ACC112 (cell line): ENCODE data around the gene ALOXE3.

ENCODE experiments used
- H2AFZ ChIP-seq: fragments of 200-600 bp; sonication (generic); one replicate; pipeline ENCODE4 v1.6.0; 2017; ENCODE audit warnings: antibody characterized with exemption, low read length; ENCODE audit not compliant: unreplicated experiment
- H3K27ac ChIP-seq: fragments of 200-600 bp; sonication (generic); 2 replicates; pipeline ENCODE4 v1.5.1; 2014; ENCODE audit warnings: low read depth, mild to moderate bottlenecking, antibody characterized with exemption, low read length, moderate library complexity
- H3K27me3 ChIP-seq: fragments of 200-600 bp; sonication (generic); 2 replicates; pipeline ENCODE4 v1.6.1; 2014; ENCODE audit warnings: mild to moderate bottlenecking, antibody characterized with exemption, low read length, moderate library complexity, mixed read lengths; ENCODE audit not compliant: insufficient read depth
- H3K36me3 ChIP-seq: fragments of 200-600 bp; sonication (generic); 2 replicates; pipeline ENCODE4 v1.6.1; 2016; ENCODE audit warnings: mild to moderate bottlenecking, antibody characterized with exemption, low read length, moderate library complexity, mixed read lengths; ENCODE audit not compliant: insufficient read depth
- H3K4me1 ChIP-seq: fragments of 200-600 bp; sonication (generic); one replicate; pipeline ENCODE4 v1.6.1; 2016; ENCODE audit warnings: low read length, mixed read lengths; ENCODE audit not compliant: insufficient read depth, unreplicated experiment, control insufficient read depth
- H3K4me3 ChIP-seq: fragments of 200-600 bp; sonication (generic); 2 replicates; pipeline ENCODE4 v1.5.1; 2014; ENCODE audit warnings: mild to moderate bottlenecking, low read depth, low read length
- H3K79me2 ChIP-seq: fragments of 200-600 bp; sonication (generic); one replicate; pipeline ENCODE4 v1.6.0; 2016; ENCODE audit warnings: low read length; ENCODE audit not compliant: control insufficient read depth, unreplicated experiment, insufficient read depth

The ALOXE3 gene

DNA sequence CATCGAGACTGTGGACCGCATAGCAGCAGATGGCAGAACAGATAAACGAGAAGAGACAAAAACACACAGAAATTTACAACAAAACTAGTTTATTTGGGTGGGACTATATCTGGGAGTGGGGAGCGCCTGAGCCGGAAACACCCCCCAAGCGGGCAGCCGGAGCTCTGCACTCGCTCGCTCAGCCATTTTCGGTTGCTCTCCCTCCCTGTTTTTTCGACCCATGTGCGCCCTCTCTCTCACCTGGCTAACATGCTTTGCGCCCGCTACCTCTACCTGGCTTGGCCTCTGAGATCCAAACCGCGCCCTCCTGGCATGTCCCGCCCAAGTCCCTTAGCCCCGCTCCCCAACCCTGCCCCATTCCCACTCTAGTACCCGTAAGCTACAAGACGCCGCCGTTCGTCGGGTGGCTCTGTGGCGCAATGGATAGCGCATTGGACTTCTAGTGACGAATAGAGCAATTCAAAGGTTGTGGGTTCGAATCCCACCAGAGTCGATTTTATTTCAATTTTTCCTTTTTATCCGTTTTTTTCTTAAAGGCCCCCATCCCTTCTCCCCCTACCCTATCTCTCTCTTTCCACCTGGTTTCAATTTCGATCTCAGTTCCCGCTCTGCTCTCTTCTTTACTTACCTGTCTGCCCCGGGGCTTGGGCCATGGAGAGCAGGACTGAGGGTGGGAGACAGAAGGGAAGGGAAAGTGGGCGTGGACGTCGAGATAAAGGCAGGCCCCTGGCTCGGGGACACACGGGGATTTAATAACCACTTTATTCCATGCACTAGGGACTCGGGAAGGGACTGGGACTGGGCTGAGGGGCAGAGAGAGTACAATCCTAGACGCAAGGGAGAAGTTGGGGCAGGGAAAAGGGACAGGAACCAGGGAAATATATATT, 2.4 kb upstream of the ALOXE3 start:
- peak overlapping the region; percentile 48 for H3K27ac ChIP-seq
- H3K27me3 ChIP-seq: peaks cover 10% of the 10 kb centered on the region; the same call in 1 of the 2 replicates
- peaks cover 12% of the 10 kb centered on the region for H3K4me1 ChIP-seq
- H2AFZ ChIP-seq: peak overlapping the region; percentile 58
- H3K4me3 ChIP-seq: peak overlapping the region; percentile 80
- no peaks in the 10 kb centered on the region for H3K79me2 ChIP-seq
- H3K36me3 ChIP-seq: no peaks in the 10 kb centered on the region

- H3K27ac ChIP-seq: peak overlapping the region; percentile 48
- H2AFZ ChIP-seq: peak overlapping the region; percentile 58
- H3K27me3 ChIP-seq: peaks cover 20% of the 10 kb centered on the region; the same call in 1 of the 2 replicates
- no peaks in the 10 kb centered on the region for H3K79me2 ChIP-seq
- no peaks in the 10 kb centered on the region for H3K36me3 ChIP-seq
- peak overlapping the region; percentile 81 for H3K4me3 ChIP-seq
- H3K4me1 ChIP-seq: peaks cover 10% of the 10 kb centered on the region
These were observed 1.5 kb upstream of the ALOXE3 start for GRCh38 chr17:8119581-8120519.

- peak overlapping the region; percentile 53 for H3K27ac ChIP-seq
- no peaks in the 10 kb centered on the region for H3K36me3 ChIP-seq
- peak overlapping the region; percentile 81 for H3K4me3 ChIP-seq
- peak overlapping the region; percentile 40 for H2AFZ ChIP-seq
- H3K4me1 ChIP-seq: peaks cover 5% of the 10 kb centered on the region
- no peaks in the 10 kb centered on the region for H3K79me2 ChIP-seq
- peaks cover 28% of the 10 kb centered on the region for H3K27me3 ChIP-seq
These were observed 661 bp upstream of the ALOXE3 start for GRCh38 chr17:8118769-8119580.

- H2AFZ ChIP-seq: peak overlapping the region; percentile 75
These were observed 841 bp downstream of the ALOXE3 start for GRCh38 chr17:8117367-8117979.

DNA sequence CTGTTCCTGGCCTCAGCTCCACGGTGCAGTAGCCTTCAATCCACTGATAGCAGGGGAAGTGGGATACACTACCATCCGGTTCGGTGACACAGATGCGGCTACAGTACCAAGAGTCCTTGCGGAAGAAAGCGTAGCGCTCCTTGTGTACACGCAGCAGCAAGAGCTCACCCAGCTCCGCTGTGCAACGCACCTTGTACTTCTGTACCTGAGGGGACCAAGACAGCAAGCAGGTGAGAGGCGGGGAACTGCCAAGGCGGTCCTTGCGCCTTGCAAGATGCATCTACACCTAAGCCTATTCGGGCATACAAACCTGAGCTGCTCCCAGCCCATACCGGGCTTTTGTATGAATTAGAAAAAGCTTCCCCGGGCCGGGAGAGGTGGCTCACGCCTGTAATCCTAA, 1.5 kb downstream of the ALOXE3 start:
- H3K27me3 ChIP-seq: peaks cover 45% of the 10 kb centered on the region
- H2AFZ ChIP-seq: no peak overlapping the region
- H3K36me3 ChIP-seq: no peaks in the 10 kb centered on the region
- H3K4me1 ChIP-seq: peaks cover 5% of the 10 kb centered on the region
- H3K79me2 ChIP-seq: no peaks in the 10 kb centered on the region
- no peak overlapping the region for H3K4me3 ChIP-seq
- H3K27ac ChIP-seq: no peak overlapping the region

More at GRCh38 chr17:8117367-8117979, 841 bp downstream of the ALOXE3 start:
- Histone ChIP-seq H3K27me3 (peaks cover 38% of the 10 kb centered on the region), H3K4me3 (peak overlapping the region; percentile 81), H3K27ac (no peak overlapping the region), H3K79me2 (no peaks in the 10 kb centered on the region), H3K4me1 (peaks cover 5% of the 10 kb centered on the region), H3K36me3 (no peaks in the 10 kb centered on the region)

- H3K27ac ChIP-seq: no peak overlapping the region
- H3K36me3 ChIP-seq: no peaks in the 10 kb centered on the region
- H3K79me2 ChIP-seq: no peaks in the 10 kb centered on the region
- H3K4me1 ChIP-seq: peaks cover 4% of the 10 kb centered on the region
- no peak overlapping the region for H3K4me3 ChIP-seq
- peaks cover 45% of the 10 kb centered on the region for H3K27me3 ChIP-seq
- no peak overlapping the region for H2AFZ ChIP-seq
These were observed 7.4 kb downstream of the ALOXE3 start for GRCh38 chr17:8110907-8111306.

- Histone ChIP-seq H3K36me3 (no peaks in the 10 kb centered on the region), H3K27me3 (peaks cover 40% of the 10 kb centered on the region), H3K4me3 (no peak overlapping the region), H3K79me2 (no peaks in the 10 kb centered on the region), H3K27ac (no peak overlapping the region), H2AFZ (no peak overlapping the region), H3K4me1 (peaks cover 5% of the 10 kb centered on the region)
These were observed 7.9 kb downstream of the ALOXE3 start for GRCh38 chr17:8110456-8110804.

DNA sequence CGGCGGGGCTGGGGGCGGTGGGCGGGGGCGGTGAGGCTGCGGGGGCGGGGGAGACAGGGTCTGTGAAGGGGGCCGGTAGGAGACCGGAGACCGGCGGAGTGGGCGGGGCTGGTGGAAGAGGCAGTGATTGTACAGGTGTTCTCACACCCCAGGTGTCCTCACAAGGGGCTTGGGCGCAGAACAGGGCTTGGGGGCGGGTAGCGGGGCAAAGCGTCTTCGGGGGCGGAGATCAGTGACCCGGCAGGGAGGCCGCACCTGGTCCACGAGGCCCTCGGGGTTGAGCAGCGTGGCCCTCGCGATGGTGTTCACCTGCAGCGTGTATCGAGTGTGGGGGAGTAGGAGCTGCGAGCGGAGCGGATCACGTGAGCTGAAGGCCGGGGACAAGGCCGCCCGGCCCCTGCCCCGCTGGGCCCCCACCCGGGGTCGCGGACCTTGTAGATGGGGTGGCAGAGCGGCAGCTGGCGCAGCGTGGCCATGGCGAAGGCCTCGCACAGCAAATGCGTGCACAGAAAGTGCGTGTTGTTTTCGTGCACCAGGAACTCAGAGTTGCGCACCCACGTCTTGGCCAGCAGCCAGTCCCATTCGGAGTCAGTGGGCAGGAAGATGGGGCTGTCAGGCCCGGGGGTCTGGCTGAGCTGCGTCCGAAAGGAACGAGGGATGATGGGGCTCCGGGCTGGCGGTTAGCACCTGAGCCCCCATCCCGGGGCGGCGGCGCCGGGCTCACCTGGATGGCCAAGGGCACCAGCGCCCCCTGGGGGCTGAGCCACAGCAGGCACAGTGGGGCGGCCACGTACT, 8.5 kb downstream of the ALOXE3 start:
- Histone ChIP-seq H3K27me3 (peaks cover 35% of the 10 kb centered on the region), H3K4me3 (peak overlapping the region; percentile 67), H3K4me1 (peaks cover 5% of the 10 kb centered on the region), H2AFZ (peak overlapping the region; percentile 57), H3K79me2 (no peaks in the 10 kb centered on the region), H3K36me3 (no peaks in the 10 kb centered on the region), H3K27ac (no peak overlapping the region)

DNA sequence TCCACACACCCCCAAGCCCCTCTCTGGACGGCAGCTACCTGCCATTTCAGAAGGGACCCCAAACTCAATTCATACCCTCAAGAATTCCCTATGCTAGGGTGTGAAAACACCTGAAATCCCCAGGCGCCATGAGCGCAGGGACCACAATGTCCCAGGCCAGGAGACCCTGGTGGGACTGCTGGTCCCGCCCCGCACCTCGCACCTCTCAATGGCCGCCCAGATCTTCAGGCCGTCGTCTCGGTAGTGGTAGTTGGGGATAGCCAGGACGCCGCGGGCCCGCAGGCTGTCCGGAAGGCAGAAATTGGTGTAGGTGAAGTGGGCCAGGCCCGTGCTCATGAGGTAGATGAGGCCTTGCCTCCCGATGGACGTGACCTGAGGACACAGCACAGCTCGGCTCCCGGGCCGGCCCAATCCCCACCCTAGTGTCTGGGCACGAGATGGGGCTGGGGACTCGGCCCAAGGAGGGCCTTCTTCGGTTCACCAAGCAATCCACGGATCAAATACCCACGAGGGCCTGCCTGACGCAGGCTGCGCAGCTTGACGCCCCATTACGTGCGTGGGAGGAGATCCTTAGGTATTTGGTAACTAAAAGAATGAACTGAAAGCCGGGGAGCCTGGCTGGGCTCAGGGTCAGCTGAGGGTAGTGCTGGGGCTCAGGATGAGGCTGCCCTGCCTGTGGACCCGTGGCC, 9.2 kb downstream of the ALOXE3 start:
- no peak overlapping the region for H3K27ac ChIP-seq
- peaks cover 27% of the 10 kb centered on the region for H3K27me3 ChIP-seq
- H3K4me3 ChIP-seq: no peak overlapping the region
- no peaks in the 10 kb centered on the region for H3K36me3 ChIP-seq
- no peaks in the 10 kb centered on the region for H3K79me2 ChIP-seq
- peaks cover 5% of the 10 kb centered on the region for H3K4me1 ChIP-seq
- H2AFZ ChIP-seq: no peak overlapping the region
